Activated CD4-positive, CD25-positive, alpha-beta regulatory T cell treated with anti-CD3 and anti-CD28 coated beads, Interleukin-2, amount 50 U/mL, for 72 hours (primary cell): ENCODE results near the gene KCTD21.
"Not testable (repeated sequence)": the region's sequence is repeated elsewhere in the genome, so short reads cannot be mapped to it uniquely, and the experiment has no call there.

Source experiments
- DNase-seq: peaks from one replicate; pipeline ENCODE4 v3.0.0; 2021

KCTD21 gene

GRCh38 chr11:78200061-78200460, 11.6 kb upstream of the KCTD21 start:
- DNase-seq, result no peak

DNA sequence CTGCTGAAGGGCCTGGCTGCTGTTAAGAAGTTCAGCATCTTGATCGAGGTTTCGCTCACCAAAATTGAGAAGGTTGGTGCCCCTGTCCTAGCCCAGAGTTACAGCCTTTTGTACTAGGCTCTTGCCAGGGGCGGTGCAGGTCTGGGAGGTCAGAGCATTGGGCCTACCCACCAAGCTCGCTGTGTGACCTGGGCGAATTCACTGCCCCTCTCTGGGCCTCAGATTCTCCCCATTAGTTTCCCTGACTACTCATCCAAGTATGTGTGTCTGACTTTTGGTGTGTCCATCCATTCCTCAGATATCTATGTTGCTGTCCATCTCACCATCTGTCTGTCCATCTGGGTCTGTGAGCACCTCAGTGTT, 11.2 kb upstream of the KCTD21 start:
- no peak for DNase-seq

DNA sequence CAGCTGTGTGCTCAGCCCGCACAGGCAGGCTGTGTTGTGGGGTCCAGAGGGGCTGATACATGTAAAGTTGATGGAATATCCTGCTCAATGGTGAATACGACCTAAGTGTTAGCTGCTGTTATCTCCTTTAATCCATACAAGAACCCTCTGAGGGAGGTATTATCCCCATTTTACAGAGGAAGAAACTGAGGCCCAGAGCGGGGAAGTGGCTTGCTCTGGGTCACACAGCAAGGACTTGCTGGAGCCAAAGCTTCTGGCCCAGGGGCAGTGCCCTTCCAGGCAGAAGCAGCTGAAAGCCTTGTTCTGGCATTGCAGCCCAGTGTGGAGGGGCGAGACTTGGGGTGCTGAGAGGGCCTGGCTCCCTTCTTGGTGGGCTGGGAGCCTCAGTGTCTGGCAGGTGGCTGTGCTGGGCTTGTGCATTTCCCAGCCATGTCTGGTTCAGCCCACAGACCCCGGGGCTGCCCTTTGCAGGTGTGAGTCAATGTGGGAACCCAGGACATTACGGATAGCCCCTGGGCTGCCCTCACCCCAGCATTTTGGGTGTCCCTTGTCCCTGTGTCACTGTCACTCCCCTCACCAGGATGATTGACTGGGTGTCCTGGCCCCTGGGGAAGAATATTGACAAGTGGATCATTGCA, 10.7 kb upstream of the KCTD21 start:
- DNase-seq, result no peak

DNA sequence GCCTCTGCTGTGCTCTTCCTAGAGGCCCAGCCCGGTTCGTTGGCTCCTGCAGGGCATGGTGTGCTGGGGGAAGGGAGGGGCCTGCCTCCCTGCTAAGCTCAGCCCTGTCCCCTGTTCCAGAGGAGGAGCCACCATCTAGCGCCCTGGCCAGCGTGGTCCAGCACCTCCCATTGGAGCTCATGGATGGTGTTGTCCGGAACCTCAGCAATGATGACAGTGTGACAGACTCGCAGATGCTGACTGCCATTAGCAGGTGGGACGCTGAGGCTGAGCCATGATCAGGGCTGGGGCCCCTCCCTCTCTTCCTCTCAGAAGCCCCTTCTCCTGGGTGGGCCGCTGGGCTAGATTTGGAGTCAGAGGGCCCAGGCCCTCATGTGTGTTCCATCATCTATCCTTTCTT, 9.4 kb upstream of the KCTD21 start:
- DNase-seq, result no peak

GRCh38 chr11:78196661-78197091, 8.2 kb upstream of the KCTD21 start:
- DNase-seq, result no peak

DNA sequence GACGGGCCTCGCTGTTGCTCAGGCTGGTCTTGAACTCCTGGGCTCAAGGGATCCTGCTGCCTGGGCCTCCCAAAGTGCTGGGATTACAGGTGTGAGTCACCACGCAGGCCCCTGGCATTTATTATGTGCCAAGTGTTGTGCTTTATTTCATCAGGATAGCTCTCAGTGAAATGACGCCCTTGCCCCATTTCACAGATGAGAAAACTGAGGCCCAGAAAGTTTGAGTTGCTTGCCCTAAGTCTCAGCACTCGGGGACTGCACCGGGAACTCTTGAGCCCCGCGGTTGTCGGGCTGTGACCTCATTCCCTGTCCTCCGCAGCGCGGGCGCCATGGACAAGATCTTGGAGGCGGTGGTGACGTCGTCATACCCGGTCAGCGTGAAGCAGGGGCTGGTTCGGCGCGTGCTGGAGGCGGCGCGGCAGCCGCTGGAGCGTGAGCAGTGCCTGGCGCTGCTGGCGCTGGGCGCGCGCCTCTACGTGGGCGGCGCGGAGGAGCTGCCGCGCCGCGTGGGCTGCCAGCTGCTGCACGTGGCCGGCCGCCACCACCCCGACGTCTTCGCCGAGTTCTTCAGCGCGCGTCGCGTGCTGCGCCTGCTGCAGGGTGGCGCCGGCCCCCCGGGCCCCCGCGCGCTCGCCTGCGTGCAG, 7.6 kb upstream of the KCTD21 start:
- DNase-seq, result no peak

GRCh38 chr11:78194490-78194889, 6.1 kb upstream of the KCTD21 start:
- DNase-seq, result no peak

DNA sequence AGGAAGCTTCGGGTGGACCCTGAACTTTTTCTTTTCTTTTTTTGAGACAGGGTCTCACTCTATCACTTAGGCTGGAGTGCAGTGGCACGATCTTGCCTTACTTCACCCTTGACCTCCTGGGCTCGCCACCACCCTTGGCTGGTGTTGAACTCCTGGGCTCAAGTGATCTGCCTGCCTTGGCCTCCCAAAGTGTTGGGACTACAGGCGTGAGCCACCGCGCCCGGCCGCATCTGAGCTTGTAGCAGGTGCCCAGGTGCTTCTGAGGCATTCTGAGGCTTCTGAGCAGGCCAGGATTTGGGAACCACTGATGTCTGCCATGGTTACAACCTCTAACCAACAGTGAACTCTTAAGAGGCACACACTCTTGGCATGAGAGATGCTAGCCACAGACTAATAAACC, 5.4 kb upstream of the KCTD21 start:
- no peak for DNase-seq

- no peak for DNase-seq
Observed at GRCh38 chr11:78192911-78193351, 4.5 kb upstream of the KCTD21 start.

DNA sequence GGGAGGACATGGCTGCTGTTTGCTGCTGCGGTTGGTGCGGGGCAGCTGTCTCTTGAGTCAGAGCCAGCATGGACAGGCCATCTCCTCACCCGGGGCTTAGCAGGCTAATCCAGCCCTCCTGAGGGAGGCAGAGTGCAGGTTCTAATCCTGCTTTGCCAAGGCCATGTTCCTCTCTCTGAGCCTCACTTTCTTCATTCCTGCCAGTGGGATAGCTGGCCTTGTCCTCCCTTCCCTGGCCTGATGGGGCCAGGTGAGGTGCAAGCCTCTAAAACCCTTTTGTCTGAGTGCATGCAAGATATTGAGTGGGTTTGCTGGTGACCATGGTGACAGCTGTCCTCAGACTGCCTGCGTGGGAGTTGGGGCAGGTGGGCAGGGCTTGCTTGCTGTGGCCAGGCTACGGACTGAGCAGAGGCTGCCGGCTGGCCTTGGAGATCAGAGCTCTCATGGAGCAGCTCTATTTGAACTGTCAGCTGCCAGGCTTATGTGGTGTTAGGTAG, 3.8 kb upstream of the KCTD21 start:
- no peak for DNase-seq

- DNase-seq, result no peak
Observed at GRCh38 chr11:78190871-78191538, 2.6 kb upstream of the KCTD21 start.

- no peak for DNase-seq
Observed at GRCh38 chr11:78190374-78190773, 1.9 kb upstream of the KCTD21 start.

GRCh38 chr11:78189851-78190250, 1.4 kb upstream of the KCTD21 start:
- DNase-seq, result no peak

DNA sequence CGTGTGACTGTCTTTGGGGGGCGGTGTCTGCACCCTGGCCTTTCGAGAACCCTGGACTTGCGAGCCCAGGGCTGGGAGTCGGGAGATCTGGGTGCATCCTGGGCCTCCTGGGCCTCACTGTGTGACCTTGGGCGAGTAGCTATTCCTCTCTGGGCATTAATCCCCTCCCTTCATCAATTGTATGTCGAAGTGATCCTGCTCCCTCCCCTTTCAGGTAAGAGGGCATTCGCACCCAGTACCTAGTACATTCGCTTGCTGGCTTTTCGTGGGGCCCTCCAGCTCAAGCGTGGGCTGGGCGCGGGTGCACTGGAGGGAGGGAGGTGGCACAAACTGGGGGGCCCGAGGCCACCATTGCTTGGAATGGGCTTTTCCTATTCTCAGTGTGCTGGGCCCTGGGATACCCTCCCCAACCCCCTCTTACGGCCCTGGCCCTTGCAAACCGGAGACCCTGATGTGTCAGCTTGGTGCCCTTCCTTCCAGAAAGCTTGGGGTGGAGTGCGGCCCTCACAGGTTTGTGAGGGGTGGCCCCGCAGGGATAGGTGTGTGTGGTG, 823 bp upstream of the KCTD21 start:
- no peak for DNase-seq

- no peak for DNase-seq
Observed at GRCh38 chr11:78187366-78188285, 800 bp downstream of the KCTD21 start.

DNA sequence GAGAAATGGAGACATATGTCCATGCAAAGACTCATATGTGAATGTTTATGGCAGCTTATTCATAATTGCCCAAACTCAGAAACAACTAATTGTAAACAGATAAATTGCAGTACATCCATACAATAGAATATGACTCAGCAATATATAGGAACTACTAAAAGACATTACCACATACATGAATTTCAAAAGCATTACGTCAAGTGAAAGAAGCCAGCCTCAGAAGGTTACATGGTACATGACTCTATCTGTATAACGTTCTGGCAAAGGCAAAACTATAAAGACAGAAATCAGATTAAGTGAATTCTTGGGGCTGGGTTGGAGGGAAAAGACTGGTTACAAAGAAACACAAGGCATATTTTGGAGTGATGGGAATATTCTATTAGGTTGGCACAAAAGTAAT, 7.2 kb downstream of the KCTD21 start:
- DNase-seq, result no peak

GRCh38 chr11:78180751-78181150, 7.7 kb downstream of the KCTD21 start:
- no peak for DNase-seq

- no peak for DNase-seq
Observed at GRCh38 chr11:78179459-78180071, 8.9 kb downstream of the KCTD21 start.

GRCh38 chr11:78177216-78177615, 11.2 kb downstream of the KCTD21 start:
- DNase-seq, result no peak

DNA sequence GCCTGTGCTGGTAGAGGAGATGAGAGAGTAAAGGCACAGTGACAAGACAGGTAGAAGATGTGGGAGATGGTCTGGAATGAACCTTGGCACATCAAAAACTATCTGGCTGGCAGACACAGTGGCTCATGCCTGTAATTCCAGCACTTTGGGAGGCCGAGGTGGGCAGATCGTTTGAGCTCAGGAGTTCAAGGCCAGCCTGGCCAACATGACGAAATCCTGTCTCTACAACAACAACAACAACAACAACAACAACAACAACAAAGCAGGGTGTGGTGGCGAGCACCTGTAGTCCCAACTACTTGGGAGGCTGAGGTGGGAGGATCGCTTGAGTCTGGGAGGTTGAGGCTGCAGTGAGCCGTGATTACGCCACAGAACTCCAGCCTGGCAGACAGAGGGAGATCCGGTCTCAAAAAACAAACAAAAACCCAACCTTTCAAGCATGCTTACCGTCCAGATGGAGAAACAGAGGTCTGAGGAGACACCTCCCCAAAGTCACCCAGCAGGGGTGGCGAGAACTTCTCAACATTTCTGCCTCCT, 11.8 kb downstream of the KCTD21 start:
- no peak for DNase-seq

- not testable (repeated sequence) for DNase-seq
Observed at GRCh38 chr11:78175862-78176261, 12.6 kb downstream of the KCTD21 start.

DNA sequence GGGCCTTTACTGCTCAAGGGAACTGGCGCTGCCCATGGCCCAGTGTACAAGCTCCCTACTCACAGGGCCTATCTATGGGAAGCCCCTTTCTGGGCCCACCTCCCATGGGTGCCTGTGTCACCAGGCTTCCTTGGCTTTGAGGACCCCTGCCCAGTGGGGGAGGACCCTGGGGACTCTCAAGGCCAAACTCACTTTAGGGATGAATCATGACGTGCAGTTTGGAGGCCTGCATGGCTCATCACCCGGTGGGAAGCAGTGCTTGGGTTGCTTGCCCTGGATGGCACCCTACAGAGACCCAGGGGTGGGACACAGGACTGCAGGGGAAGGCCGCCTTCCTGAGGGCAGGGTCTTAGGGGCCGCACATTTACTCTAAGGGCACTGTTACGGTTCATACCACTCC, 16.5 kb downstream of the KCTD21 start:
- no peak for DNase-seq
